CD4-positive, alpha-beta T cell treated with Interleukin-4 for 1 hour (primary cell): Measurements from ENCODE around the gene MAPRE2.

Experiments used
- DNase-seq, 2 donors: peaks; one replicate each; pipeline ENCODE4 v3.0.0-alpha.2; 2020 to 2022

MAPRE2 gene

GRCh38 chr18:35040988-35041814 lies at the start of gene MAPRE2:
Gene MAPRE2 (plus strand): TSS chr18:35041413. CDS start chr18:35041540, 127 bp downstream.
- DNase-seq = peak; percentile 99 to 100

- DNase-seq = no peak
Measured at GRCh38 chr18:34991561-34991960, 49.7 kb upstream of the MAPRE2 start.

DNA sequence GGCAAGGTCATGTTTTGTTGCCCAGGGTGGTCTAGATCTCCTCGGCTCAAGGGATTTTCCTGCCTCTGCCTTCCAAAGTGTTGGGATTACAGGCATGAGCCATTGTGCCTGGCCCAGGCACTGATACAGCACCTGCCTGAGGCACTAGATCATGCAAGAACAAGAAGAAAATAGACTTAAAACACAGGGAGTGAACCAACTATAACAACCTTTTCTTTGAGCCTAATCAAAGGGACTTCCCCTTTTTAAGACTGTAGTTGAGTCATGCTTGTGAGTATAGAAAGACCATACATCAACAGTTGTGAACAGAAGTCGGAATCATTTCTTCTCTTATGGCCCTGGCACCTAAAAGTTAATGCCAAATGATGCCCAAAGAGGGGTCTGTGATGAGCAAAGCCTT lies 47.9 kb upstream of the MAPRE2 start:
- DNase-seq = no peak

DNA sequence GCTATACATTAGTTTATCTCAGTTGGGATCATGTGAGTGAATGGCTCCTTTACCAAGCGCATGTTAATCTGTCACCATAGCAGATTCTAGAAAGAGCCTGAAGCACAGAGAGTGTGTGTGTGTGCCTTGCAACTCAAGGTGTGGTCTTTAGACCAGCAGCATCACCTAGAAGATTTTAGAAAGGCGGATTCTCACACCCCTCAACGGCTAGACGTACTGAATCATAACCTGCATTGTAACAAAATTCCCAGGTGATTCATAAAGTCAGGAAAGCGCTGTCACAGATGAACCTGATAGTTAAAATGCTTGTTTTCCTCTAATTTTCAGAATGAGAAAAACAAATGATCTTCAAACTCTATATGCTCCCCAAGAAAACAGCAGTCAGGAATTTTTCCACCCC lies 45.5 kb upstream of the MAPRE2 start:
- no peak for DNase-seq

DNA sequence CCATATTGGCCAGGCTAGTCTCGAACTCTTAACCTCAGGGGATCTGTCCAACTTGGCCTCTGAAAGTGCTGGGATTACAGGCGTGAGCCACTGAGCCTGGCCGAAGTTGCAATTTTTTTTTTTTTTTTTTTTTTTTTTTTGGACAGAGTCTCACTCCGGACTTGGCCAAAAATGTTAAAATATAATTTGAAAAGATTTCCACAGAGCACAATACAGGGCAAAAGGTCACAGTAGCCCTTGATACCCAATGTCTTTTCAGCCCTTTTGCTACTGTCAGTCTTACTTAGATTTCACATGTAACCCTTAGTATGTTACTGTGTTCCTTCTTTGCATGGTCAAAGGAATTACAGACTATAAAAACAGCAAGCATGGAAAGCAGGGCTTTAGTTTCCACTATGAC lies 42.6 kb upstream of the MAPRE2 start:
- no peak for DNase-seq

DNA sequence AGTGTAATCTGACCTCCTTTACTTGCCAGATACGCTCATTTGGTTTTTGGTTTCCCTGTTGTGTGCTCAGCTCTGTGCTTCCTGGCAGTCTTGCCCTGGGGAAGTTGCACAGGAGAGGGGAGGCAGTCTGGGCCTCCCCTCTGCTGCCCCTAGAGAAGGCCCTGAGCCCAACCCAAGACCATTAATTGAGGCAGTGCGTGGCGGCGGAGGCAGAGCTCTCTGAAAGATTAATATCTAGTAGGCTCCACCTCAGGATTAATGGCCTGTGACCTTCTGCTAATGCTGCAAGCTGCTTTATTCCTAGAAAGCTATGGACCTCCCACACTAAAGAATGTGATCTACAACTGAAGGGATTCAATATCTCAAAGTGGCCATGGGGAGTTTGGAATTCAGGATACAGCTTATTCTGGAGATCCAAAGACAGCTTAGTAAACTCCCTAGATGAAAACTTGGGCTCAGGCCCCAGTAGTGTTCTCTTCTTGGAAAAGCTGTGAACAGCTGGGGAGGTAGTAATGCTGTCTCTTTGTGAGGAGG lies 41.4 kb upstream of the MAPRE2 start:
- no peak for DNase-seq

DNA sequence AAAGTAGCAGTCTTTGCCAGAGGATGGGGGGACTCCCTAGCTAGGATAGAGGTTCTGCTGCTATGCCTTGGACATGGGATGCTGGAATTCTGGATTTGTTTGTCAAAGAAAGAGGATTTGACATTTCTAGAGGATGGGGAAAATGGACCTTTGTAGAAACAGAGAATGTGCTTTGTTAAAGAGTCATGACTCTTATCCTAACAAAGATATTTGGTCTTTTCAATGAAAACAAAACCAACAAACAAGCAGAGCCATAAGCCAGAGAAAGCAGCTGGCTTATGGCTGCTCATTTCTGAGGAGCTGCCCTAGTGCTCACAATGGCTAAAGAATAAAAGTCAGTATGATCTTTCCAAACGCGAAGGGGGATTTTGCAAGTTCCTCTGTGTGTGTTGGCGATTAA lies 40.8 kb upstream of the MAPRE2 start:
- DNase-seq = no peak

- no peak for DNase-seq
Measured at GRCh38 chr18:35002120-35002519, 39.1 kb upstream of the MAPRE2 start.

DNA sequence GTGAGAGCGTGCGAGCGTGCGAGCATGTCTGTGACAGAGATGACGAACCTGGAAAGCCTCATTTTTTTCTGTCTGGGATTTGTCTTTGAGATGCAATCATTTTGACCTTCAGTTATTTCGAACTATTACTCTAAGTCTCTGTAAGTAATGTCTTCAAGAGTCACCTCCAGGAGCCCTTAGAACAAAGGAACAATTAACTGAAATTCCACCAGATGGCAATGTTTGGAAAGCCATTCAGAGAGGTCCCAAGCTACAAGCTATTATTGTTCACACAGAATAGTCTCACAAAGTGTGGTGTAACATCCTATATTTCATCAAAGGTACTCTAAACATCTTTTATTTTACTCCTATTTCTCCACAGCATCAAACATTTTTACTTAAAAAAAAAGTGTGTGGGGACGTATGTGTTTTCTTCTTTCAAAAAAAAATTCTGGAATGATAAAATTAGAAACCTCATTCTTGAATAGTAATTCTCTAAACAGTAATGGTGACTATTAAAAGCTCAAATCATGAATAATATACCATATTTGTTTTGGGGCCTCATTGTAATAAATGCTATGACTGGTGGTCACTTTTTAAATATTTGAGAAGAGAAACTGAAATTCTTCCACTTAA lies 35.1 kb upstream of the MAPRE2 start:
- DNase-seq = peak; percentile 12 to 72

GRCh38 chr18:35010156-35010555 lies 31.1 kb upstream of the MAPRE2 start:
- no peak for DNase-seq

GRCh38 chr18:35010993-35011392 lies 30.2 kb upstream of the MAPRE2 start:
- DNase-seq = no peak

GRCh38 chr18:35019933-35020332 lies 21.3 kb upstream of the MAPRE2 start:
- no peak for DNase-seq

DNA sequence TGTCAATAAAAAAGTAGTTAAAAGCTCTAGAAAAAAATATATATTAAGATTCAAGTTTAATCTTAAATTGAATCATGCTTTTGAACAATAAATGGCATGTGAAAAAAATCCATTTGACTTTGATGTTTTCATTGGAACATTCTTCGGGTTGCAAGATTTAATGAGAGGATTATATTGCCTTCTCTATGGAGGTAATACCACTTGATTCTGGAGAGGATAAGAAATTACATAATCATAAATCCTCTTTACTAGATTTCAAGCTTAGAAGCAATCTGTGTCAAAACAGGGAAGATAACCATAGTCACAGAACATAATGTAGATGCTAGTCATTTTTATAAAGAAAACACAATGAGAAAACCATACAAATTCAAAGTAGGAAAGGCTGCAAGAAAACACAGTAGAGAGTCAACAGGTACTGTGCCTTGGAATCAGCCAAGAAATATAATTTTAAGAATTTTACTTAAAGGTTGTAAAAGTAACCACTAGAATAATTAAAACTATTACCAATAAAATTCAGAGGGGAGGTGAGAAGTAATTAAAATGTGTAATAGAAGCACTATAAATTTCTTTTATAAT lies 18.7 kb upstream of the MAPRE2 start:
- DNase-seq = no peak

- DNase-seq = no peak
Measured at GRCh38 chr18:35024196-35024595, 17.0 kb upstream of the MAPRE2 start.

GRCh38 chr18:35024965-35025364 lies 16.2 kb upstream of the MAPRE2 start:
- no peak for DNase-seq

- DNase-seq = peak; percentile 50 to 70
Measured at GRCh38 chr18:35026407-35027061, 14.7 kb upstream of the MAPRE2 start.

- no peak for DNase-seq
Measured at GRCh38 chr18:35027206-35027605, 14.0 kb upstream of the MAPRE2 start.

GRCh38 chr18:35028536-35028935 lies 12.7 kb upstream of the MAPRE2 start:
- DNase-seq = no peak

DNA sequence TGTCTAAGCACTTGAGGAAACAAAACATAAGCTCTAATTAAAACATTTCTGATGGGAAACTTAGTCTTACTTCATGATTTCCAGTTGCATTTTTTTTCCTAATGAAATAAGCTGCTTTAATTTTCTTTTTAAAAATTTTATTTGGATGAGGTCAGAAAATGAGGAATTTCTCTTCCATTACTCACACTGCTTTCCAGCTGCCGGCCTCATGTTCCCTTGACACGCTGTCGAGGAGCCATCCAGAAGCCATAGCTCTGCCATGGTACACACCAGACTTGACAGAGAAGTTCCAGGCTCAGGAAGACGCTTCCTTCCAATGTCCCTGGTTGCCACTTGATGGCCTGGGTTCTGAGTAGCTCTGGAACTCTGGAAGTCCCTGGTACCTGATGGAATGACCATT lies 12.1 kb upstream of the MAPRE2 start:
- no peak for DNase-seq

DNA sequence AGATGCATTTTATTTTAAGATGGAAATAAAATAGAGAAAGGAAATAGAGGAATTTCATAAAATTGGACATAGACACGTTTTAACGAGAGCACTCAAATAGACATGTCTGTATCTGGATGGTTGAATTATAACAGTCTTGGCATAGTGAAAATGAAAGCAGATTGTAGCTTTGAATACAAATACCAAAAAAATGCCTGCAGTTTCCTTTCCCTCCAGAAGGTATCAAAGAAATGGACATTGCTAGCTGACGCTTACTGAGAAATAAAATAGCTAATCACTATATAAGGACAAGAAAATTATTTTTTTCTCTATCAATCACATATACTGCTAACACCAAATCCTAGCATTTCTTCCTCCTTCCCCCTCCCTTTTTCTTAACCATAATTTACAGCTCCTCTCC lies 11.4 kb upstream of the MAPRE2 start:
- DNase-seq = peak in 1 of 2 donors; percentile 71

DNA sequence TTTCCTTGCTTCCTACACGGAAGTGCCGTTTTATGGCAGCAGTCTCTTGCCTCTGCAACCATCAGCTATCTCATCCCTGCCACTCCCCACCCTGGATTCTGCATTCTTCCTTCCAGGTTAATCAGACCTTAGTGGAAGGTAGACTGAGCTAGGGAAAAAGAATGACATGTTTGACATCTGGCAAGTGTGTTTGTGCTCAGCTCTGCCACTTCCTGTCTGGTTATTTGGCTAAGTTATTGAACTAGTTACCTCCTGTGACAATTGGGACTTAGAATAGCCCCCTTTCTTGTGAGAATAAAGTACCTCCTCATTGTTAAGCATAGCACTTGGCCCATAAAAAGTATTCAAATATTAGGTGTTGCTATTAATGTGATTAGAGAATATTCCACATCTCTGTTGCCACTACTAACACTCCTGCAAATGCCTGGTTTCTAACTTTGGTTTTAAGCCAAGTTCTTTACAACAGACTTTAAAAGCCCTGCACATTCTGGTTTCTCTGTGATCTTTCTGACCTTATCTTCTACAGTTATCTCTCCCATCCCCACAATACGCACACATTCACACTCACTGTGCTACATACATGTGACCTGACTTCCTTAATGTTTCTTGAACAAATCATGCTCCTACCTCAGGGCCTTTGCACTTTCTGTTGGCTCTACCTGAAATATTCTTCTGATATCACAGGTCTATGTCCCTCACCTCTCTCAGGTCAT lies 10.8 kb upstream of the MAPRE2 start:
- DNase-seq = peak in 1 of 2 donors; percentile 66

DNA sequence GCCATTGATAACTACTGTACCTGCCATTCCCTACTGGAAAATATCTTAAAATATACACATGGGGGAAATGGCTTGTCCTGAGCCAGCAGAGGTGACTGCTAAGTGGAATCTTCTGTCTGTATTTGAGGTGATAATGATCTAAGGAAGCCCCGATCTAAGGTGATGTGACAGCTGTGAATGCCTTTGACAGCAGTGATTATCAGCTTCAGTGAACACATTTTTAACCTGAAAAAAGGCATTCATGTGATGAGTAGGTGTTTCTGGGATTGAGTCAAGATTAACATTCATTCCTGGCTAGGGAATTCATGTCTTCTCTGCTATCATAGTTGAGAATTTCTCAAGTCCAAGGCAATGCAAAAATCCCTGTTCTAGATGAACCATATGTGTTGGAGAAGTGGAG lies 9.1 kb upstream of the MAPRE2 start:
- DNase-seq = no peak

GRCh38 chr18:35038029-35038428 lies 3.2 kb upstream of the MAPRE2 start:
- DNase-seq = no peak
